ENCODE results near the gene SH2D3C.

The SH2D3C gene

DNA sequence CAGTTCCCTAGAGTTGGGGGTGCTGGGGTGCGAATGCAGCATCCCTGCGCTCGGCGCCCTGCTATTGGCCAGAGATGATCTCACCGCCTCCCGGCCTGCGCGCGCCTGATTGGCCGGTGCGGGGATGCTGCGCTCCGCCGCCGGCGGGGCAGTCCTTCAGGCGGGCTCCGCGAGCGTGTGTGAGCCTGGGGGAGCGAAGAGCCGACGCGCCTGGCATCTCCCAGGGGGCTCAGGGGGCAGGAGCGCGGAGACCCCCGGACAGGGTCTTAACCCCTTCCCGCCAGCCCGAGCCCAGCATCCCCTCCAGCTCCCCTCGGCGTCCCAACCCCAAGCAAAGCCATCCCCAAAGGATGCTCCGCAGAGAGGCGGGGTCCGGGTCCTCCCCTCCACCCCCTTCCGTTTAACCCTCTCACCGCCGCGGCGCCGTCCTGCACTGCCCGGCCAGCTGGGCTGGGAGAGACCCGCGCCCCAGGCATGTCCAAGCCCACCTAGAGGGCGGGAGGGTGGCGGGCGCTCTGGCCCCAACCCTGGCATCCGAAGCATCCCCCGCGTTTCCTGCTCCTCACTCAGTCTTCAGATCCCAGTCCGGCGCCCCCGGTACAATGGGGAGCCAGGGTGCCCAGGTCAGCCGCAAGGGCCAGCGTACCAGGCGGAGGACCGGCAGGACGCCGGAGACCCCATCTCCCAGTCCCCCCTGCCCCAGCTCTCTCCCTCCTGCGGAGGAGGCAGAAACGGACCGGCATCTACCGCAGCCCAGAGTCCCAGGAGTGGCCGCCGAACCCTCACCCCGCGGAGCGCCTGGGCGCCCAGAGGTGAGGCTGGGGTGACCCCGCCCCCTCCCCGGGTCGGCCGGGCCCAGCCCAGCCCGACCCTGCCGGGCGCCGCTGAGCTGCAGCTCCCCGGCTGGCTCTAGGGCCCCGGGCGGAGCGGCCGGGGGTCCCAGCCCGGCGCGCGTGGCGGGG, 24.1 kb downstream of the SH2D3C start:
- peaks cover 9% of the 10 kb centered on the region for H3K4me1 Mint-ChIP-seq (ENCODE audit: low read depth)
- H3K27me3 Mint-ChIP-seq: no peaks in the 10 kb centered on the region
- no peak overlapping the region for H3K4me3 Mint-ChIP-seq
- no peak overlapping the region for H3K27ac Mint-ChIP-seq
- no peaks in the 10 kb centered on the region for H3K9me3 Mint-ChIP-seq (ENCODE audit: low read depth)
- peaks cover 5% of the 10 kb centered on the region for H3K36me3 Mint-ChIP-seq

DNA sequence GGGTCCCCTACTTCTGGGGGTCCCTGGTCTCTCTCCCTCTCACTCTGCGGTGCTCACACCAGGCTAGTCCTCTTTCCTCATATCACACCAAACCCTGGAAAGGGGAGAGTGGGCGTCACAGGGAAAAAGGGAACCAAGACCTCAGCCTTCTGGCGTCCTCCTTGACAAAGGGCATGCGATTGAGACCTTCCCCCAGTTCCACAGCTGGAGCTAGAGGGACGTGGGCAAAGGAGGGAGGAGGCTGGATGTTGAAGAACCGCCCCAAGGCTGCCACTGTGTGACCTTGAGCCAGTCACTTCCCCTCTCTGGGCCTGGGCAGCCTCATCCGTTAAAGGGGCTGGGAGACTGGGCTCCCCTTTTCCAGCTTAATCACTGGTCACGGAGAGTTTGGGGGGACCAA, 24.8 kb downstream of the SH2D3C start:
- Mint-ChIP-seq H3K27ac (no peak overlapping the region), H3K9me3 (ENCODE audit: low read depth) (no peaks in the 10 kb centered on the region), H3K27me3 (no peaks in the 10 kb centered on the region)

DNA sequence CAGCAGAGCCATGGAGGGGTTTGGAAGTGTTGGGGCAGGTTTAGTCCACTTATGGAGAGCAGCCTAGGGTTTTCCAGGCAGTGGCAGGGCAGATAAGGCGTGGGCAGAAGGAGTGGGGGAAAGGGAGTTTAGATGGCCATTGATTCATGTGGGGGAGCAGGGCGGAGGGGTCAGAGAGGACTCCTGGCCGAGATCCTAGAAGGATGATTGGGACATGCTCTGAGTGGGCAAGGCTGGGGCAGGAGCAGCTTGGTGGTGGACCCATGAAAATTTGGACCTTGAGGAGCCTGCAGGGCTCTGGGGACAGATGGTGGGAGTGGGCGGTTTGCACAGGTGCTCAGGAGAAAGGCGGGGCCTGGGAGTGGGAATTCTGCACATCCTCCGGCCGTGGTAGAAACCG, 25.3 kb downstream of the SH2D3C start:
- Mint-ChIP-seq H3K9me3 (ENCODE audit: low read depth) (no peaks in the 10 kb centered on the region), H3K36me3 (peaks cover 5% of the 10 kb centered on the region), H3K4me1 (ENCODE audit: low read depth) (peaks cover 9% of the 10 kb centered on the region), H3K27ac (peak overlapping the region; percentile 43), H3K4me3 (no peak overlapping the region), H3K27me3 (no peaks in the 10 kb centered on the region)

More for the DNA sequence above, 24.8 kb downstream of the SH2D3C start:
- Mint-ChIP-seq H3K36me3 (peaks cover 5% of the 10 kb centered on the region), H3K4me3 (no peak overlapping the region), H3K4me1 (ENCODE audit: low read depth) (peaks cover 8% of the 10 kb centered on the region)

DNA sequence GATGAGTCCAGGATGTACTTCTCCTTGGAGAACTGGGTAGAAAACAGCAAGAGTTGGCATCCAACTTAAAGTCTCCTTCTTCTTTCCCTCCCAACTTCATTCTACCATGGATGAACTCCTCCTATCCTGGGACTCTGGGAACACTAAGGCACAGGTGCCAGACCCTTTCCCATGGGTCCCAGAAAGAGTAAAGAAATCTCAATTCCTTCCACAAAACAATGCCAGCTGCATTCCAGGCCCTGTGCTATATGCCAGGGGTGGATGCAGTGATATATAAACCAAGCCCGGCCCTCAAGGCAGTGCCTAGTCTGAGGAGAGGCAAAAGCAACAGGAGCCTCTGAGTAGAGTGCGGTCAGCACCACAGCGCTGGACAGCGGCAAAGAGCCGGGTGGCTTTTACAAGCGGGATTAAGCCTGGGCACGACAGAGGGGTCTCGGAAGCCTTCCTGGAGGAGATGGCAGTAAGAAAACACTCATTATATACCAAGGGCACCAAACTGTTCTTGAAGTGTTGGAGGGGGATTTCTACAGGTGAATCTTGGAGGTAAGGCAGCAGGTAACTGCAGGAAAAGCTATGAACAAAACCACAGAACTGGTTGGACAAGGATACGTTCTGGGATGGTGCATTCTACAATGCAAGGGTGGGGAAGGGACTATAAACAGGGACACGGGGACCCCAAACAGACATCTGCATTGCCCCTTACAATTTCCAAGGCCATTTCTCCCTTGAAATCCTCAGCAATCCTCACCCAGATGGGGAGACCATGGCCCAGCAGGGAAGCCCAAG, 27.0 kb downstream of the SH2D3C start:
- Mint-ChIP-seq H3K4me1 (ENCODE audit: low read depth) (peaks cover 22% of the 10 kb centered on the region), H3K27me3 (no peaks in the 10 kb centered on the region), H3K27ac (peak overlapping the region; percentile 50), H3K9me3 (ENCODE audit: low read depth) (no peaks in the 10 kb centered on the region), H3K36me3 (peaks cover 5% of the 10 kb centered on the region), H3K4me3 (no peak overlapping the region)

DNA sequence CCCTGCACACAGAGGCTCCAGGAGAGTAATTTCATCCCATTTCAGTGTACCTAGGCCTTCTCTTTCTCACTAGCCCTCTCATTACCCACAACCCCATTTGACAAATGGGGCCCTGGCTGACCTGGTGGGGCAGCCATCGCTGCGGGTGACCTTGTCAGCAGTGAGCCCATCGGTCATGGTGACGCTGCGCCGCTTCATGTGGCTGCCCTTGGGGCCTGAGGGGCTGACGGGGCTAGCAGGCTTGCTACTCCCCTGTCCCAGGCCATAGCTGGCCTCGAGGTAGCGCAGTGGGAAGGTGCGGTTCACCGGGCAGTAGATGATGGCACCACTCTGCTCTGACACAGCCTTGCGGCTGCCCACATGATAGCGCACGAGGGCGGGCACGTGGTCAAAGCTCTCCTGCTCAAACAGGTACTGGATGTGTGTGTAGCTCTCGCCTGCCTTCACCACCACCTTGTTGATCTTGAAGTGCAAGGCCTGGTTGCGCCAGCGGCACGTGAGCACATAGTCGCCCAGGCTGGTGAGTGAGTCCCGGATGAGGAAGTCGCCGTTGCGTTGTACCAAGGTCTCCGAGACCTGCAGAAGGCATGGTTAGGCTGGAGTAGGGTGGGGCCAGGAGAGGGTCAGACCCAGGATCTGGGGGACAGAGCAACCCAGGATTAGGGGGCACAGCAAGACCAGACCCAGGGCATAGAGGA, 29.2 kb downstream of the SH2D3C start:
- Mint-ChIP-seq H3K27ac (no peak overlapping the region), H3K4me1 (ENCODE audit: low read depth) (peaks cover 30% of the 10 kb centered on the region), H3K9me3 (ENCODE audit: low read depth) (no peaks in the 10 kb centered on the region), H3K36me3 (peaks cover 5% of the 10 kb centered on the region), H3K4me3 (no peak overlapping the region), H3K27me3 (no peaks in the 10 kb centered on the region)

DNA sequence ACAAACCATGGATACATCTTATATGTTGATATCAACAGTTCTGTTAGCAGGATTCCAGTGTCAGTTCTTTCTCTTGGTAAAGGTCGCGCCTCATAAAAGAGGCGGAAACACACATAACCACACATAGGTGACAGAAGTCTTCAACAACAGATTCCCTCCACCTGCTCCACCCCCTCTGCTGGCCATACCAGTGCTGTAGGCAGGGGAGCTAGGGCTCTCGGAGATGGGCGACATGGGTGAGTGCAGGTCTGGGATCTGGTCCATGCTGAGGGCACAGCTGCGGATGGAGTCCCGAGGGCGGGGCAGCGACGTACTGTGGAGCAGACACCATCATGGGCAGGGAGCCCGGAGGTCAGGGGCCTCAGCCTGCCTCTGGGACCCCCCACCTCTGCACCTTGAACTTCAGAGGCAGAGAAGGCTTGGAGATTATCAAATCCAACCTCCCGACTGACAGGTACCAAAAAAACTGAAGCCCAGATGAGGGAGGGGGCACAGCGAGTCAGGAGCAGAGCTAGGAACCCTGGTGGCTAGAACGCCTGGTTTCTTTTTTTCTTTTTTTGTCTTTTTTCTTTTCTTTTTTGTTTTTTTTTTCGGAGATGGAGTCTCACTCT, 31.4 kb downstream of the SH2D3C start:
- no peaks in the 10 kb centered on the region for H3K27me3 Mint-ChIP-seq
- no peaks in the 10 kb centered on the region for H3K9me3 Mint-ChIP-seq (ENCODE audit: low read depth)
- peak overlapping the region; percentile 68 for H3K27ac Mint-ChIP-seq
- peaks cover 5% of the 10 kb centered on the region for H3K36me3 Mint-ChIP-seq
- H3K4me3 Mint-ChIP-seq: peak overlapping the region; percentile 61
- H3K4me1 Mint-ChIP-seq (ENCODE audit: low read depth): peaks cover 30% of the 10 kb centered on the region

DNA sequence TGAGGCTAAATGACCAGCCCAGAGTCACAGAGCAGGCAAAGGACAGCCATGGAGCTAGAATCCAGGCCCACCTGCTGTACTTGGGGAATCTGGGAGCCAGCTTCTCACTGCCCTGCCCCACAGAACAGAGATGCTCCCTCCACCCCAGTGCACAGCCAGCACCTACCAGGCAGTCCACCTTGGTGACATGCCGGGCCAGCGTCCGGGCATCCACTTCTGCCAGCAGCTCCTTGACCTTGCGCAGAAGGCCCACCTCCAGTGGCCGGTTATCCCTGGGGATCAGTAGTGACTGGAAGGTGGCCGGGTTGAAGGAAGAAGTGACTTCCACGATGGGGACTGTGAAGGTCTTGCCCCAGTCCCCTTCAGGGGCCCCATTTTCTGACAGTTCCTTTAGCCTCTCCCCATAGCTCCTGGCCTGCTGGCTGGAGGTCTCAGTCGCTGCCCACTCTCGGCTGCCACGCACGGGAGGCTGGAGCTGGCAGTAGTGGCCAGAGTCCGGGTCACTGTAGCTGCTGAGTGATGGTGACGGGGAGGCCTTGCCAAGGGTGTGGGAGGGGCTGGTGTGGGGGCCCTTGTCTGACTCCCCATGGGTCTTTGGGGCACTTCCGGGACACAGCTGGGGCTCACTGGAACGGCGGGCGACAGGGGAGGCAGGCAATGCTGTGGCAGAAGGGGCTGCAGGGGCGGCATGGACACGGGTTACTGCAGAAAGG, 33.9 kb downstream of the SH2D3C start:
- Mint-ChIP-seq H3K4me3 (no peak overlapping the region), H3K9me3 (ENCODE audit: low read depth) (no peaks in the 10 kb centered on the region), H3K4me1 (ENCODE audit: low read depth) (peaks cover 25% of the 10 kb centered on the region), H3K27ac (peak overlapping the region; percentile 50), H3K36me3 (no peaks in the 10 kb centered on the region), H3K27me3 (no peaks in the 10 kb centered on the region)

DNA sequence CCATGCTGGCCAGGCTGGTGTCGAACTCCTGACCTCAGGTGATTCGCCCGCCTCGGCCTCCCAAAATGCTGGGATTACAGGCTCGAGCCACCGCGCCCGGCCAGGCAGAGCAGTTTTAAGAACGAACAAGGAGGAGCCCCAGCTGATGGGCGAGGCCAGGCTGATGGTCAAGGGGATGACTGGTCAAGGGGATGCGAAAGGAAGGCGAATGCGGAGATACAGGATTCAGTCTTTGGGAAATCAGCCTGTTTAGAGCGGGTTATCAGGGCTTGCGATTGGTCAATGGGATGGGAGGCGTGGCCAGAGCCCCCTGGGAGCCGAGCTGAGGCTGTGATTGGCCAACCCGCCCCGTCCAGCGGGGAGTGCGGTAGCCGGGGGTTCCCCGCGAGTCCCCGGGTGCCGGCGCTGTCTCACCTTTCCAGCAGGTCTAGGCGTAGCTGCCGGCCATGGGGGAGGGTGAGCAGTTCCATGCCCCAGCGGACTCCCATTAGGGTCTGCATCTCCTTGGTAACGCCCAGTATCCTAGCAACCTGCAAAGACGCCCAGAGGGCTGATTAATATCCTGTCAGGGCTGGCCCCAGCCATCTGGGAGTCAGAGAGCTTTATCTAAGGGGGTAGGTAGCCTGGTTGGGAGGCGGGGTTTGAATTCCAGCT, 35.9 kb downstream of the SH2D3C start:
- Mint-ChIP-seq H3K36me3 (no peaks in the 10 kb centered on the region), H3K4me3 (no peak overlapping the region), H3K9me3 (ENCODE audit: low read depth) (no peaks in the 10 kb centered on the region), H3K4me1 (ENCODE audit: low read depth) (peaks cover 16% of the 10 kb centered on the region), H3K27ac (no peak overlapping the region), H3K27me3 (no peaks in the 10 kb centered on the region)

DNA sequence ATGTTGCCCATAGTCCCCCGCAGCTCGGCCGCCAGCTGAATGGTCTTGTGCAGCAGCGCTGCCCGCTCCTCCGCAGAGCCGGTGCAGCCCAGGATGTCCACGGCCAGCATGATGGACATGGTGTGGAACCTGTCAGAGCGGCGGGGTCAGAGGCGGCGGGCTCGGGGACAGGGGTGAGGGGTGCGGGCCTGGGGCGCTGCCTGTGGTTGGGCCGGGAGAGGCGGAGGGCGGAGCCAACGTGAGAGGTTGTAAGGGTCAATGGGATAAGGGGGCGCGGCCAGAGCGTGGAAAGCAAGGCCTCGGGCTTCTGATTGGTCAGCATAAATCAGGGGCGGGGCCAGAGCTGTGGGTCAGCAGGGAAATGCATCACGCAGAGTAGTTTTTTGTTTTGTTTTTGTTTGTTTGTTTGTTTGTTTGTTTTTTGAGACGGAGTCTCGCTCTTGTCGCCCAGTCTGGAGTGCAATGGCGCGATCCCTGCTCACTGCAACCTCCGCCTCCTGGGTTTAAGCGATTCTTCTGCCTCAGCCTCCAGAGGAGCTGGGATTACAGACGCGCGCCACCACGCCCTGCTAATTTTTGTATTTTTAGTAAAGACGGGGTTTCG, 36.5 kb downstream of the SH2D3C start:
- H3K4me3 Mint-ChIP-seq: no peak overlapping the region
- no peak overlapping the region for H3K27ac Mint-ChIP-seq
- H3K27me3 Mint-ChIP-seq: no peaks in the 10 kb centered on the region
- H3K4me1 Mint-ChIP-seq (ENCODE audit: low read depth): peaks cover 14% of the 10 kb centered on the region
- no peaks in the 10 kb centered on the region for H3K9me3 Mint-ChIP-seq (ENCODE audit: low read depth)
- no peaks in the 10 kb centered on the region for H3K36me3 Mint-ChIP-seq

DNA sequence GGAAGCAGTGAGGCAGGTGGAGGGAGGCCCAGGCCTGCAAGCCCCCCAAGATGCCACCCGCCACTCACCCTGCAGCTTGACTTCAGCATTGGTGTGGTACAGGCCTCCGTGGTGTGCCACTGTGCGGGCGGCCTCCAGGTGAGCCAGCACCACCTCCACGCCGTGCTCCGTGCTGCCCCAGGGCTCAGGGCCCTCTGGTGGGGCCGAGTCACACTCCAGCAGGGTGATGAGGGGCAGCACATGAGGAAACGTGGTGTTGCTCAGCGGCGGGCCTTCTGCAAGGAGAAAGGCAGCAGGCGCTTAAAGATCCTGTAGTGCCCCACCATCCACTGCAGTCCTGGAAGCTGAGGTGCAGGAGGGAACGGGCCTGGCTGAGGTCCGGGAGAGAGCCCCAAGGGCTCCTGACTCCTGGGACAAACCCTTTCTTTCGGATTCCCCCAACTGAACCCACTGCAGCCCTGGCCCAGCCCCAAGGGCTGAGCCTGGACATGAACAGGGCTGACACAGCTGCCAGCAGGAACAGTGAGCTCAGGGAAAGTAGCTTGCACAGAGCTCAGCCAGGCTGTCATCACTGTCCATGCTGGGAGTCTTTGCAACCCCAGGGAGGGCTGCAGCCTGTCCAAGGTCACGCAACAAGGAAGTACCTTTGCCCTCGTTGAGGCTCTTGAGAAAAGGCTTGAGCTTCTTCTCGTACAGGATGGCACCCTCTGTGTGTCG, 38.7 kb downstream of the SH2D3C start:
- no peaks in the 10 kb centered on the region for H3K9me3 Mint-ChIP-seq (ENCODE audit: low read depth)
- no peak overlapping the region for H3K27ac Mint-ChIP-seq
- H3K4me1 Mint-ChIP-seq (ENCODE audit: low read depth): peaks cover 8% of the 10 kb centered on the region
- H3K36me3 Mint-ChIP-seq: no peaks in the 10 kb centered on the region
- no peaks in the 10 kb centered on the region for H3K27me3 Mint-ChIP-seq
- no peak overlapping the region for H3K4me3 Mint-ChIP-seq

DNA sequence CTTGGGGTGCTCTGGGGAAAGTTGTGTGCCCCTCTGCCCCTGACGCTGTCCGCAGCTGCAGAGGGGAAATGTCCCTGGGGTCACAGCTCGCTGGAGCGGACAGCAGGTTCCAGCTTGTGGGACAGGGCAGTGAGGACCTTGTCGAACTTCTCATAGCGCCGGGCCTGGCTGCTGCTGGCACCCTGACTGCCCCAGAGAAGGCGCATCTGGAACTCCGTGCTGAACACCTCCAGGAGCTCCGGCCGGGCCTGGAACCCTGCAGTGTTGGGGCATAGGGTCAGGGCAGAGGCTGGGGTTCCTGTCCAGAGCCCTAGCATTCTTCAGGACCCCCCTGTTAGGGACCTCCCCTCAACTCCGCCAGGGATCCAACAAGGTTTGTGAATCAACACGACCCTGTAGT, 39.8 kb downstream of the SH2D3C start:
- Mint-ChIP-seq H3K36me3 (no peaks in the 10 kb centered on the region), H3K4me3 (no peak overlapping the region), H3K9me3 (ENCODE audit: low read depth) (no peaks in the 10 kb centered on the region), H3K4me1 (ENCODE audit: low read depth) (peaks cover 15% of the 10 kb centered on the region), H3K27ac (no peak overlapping the region), H3K27me3 (no peaks in the 10 kb centered on the region)

DNA sequence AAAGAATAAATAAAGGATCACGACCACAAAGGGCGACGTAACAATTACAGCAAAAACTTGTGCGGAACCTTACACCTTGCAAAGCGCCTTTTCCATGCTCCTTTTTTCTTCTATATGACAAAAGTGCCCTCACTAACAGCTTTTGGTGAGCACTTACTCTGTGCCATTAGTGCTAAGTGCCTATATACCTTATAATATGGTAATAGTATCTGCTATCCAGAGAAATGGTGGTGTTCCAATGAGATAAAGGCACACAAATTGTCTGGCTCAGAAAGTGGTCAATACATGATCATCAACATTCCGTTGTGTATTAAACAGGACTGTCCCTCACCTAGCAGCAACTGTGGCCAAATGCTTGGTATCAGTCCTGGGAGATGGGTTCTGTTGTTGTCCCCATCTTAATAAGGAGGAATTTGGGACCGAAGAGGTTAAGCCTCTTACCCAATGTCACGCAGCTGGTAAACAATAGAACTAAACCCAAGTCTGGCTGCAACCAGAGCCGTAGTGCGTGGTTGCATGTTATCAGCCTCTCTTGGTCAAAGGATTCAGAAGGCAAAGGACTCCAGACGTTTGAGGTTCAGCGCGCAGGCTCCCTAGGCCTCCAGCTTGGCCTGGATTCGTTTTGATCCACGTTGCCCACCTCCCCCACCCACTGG, 42.8 kb downstream of the SH2D3C start:
- Mint-ChIP-seq H3K36me3 (no peaks in the 10 kb centered on the region), H3K4me1 (ENCODE audit: low read depth) (peaks cover 17% of the 10 kb centered on the region), H3K27me3 (no peaks in the 10 kb centered on the region), H3K27ac (peak overlapping the region; percentile 89), H3K4me3 (peak overlapping the region; percentile 92), H3K9me3 (ENCODE audit: low read depth) (no peaks in the 10 kb centered on the region)
